Endometrial microvascular endothelial cells (primary cell): ENCODE data around the gene BGN. TPM values are rescaled to one million over a fixed set of nuclear protein-coding genes. Genes with fewer than 3 reads are reported as not detected.

Experiments used
- in situ Hi-C: cut with HindIII; loops from 2 replicates; pipeline ENCODE4 v1.10.0; 2017; ENCODE audit warnings: low sequenced_read_pairs, low pct_unique_long_range_greater_than_20kb; ENCODE audit errors: inconsistent ontology term
- total RNA-seq: library from RNA; depleted of rRNA; stranded (reverse); fragments of >200 nt; gene quantifications from one replicate; pipeline ENCODE4 v1.2.3, GENCODE V29; 2015; ENCODE audit errors: inconsistent ontology term

BGN gene
- total RNA-seq, 1 donor from 2014 or later, result 2.9 TPM

GRCh38 chrX:153547195-153547594, 52.4 kb downstream of the BGN start:
- in situ Hi-C loops, result no loop called here

- in situ Hi-C loops, result no loop called here
These were observed 54.5 kb downstream of the BGN start for GRCh38 chrX:153549231-153549630.

- in situ Hi-C loops, result no loop called here
These were observed 55.0 kb downstream of the BGN start for GRCh38 chrX:153549807-153550206.

- in situ Hi-C loops, result no loop called here
These were observed 56.4 kb downstream of the BGN start for GRCh38 chrX:153551135-153551534.

GRCh38 chrX:153554519-153555167, 59.9 kb downstream of the BGN start:
- in situ Hi-C loops, result no loop called here

- in situ Hi-C loops, result no loop called here
These were observed 62.0 kb downstream of the BGN start for GRCh38 chrX:153556767-153557166.

- in situ Hi-C loops, result no loop called here
These were observed 63.0 kb downstream of the BGN start for GRCh38 chrX:153557618-153558355.

Other genes starting within 250 kb of the BGN start
- gene PNMA6F, start 173.2 kb upstream of the BGN start, total RNA-seq, result not detected
- gene ZNF275, start 160.8 kb upstream of the BGN start, total RNA-seq, result 4.7 TPM
- not detected for gene PNMA6E, start 93.6 kb upstream of the BGN start, total RNA-seq
- 1.3 TPM for gene ZFP92, start 83.5 kb upstream of the BGN start, total RNA-seq
- gene TREX2, start 48.9 kb upstream of the BGN start, total RNA-seq, result 0.56 TPM
- 39.3 TPM for gene HAUS7, start 24.4 kb upstream of the BGN start, total RNA-seq
- not detected for gene ATP2B3, start 22.7 kb downstream of the BGN start, total RNA-seq
- 52.3 TPM for gene CCNQ, start 104.2 kb downstream of the BGN start, total RNA-seq
- gene DUSP9, start 152.2 kb downstream of the BGN start, total RNA-seq, result not detected
- not detected for gene PNCK, start 178.8 kb downstream of the BGN start, total RNA-seq
- gene SLC6A8, start 192.9 kb downstream of the BGN start, total RNA-seq, result 2.6 TPM
- 282 TPM for gene BCAP31, start 229.4 kb downstream of the BGN start, total RNA-seq
- gene ABCD1, start 229.9 kb downstream of the BGN start, total RNA-seq, result 11.7 TPM